RWPE1 (cell line): Measurements from ENCODE around the gene TDRD7.

Source experiments
- CTCF ChIA-PET: fragments of 350-600 bp; sonication (Branson Sonifier 250); formaldehyde crosslinking; extraction: SDS; loops from one replicate; lab custom pipeline; 2021; lab: Yijun Ruan, JAX
- POLR2A ChIA-PET: fragments of 400-600 bp; formaldehyde crosslinking; extraction: SDS; loops from one replicate; lab custom pipeline; 2020; ENCODE audit warnings: antibody characterized with exemption; ENCODE audit not compliant: low non-redundant PET; lab: Yijun Ruan, JAX
- DNase-seq: peaks from one replicate; pipeline ENCODE4 v3.0.0; 2012; ENCODE audit warnings: low spot score
- H3K27ac ChIP-seq: fragments of 450-650 bp; 2 replicates; pipeline ENCODE4 v1.5.1; 2017
- TF ChIP-seq, protein P1 (sequence below): fragments of 450-650 bp; conservative IDR thresholded peaks from 2 replicates; pipeline ENCODE4 v1.5.1; 2017; ENCODE audit warnings: low read depth, mild to moderate bottlenecking

Gene TDRD7

DNA sequence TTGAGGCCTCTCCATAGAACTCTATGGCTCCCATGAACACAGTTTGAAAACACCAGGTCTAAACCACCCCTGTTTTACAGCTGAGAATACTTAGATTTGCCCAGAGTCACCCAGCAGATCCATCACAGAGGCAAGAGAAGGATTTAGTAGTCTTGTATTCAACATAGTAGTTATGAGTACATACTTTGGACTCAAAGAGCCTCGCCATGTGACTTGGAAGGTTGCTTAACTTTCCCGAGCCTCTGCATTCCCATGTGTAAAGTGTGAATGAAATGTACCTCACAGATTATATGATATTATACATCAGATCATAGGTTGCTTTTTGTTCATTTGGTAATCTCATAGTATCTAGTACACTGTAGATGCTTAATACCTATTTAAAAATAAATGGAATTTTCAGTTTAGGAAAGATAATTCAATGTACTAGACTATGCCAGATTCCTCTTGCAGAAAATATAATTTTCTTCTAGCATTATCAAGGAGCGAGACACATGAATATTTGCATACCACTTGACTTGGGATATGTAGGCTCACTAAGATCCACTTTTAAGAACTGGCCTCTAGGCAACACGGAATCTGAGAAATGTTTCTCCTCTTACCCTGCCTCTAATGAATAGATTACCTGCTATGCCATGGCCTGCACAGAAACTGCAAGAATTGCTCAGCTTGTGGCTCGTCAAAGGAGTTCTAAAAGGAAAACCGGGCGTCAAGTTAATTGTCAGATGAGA, 18.6 kb downstream of the TDRD7 start:
- ChIA-PET POLR2A (no interaction called here), CTCF (no interaction called here)
- no peak overlapping the region for H3K27ac ChIP-seq
- no peak for DNase-seq
- TF ChIP-seq, protein P1, sequence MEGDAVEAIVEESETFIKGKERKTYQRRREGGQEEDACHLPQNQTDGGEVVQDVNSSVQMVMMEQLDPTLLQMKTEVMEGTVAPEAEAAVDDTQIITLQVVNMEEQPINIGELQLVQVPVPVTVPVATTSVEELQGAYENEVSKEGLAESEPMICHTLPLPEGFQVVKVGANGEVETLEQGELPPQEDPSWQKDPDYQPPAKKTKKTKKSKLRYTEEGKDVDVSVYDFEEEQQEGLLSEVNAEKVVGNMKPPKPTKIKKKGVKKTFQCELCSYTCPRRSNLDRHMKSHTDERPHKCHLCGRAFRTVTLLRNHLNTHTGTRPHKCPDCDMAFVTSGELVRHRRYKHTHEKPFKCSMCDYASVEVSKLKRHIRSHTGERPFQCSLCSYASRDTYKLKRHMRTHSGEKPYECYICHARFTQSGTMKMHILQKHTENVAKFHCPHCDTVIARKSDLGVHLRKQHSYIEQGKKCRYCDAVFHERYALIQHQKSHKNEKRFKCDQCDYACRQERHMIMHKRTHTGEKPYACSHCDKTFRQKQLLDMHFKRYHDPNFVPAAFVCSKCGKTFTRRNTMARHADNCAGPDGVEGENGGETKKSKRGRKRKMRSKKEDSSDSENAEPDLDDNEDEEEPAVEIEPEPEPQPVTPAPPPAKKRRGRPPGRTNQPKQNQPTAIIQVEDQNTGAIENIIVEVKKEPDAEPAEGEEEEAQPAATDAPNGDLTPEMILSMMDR, result no peak

DNA sequence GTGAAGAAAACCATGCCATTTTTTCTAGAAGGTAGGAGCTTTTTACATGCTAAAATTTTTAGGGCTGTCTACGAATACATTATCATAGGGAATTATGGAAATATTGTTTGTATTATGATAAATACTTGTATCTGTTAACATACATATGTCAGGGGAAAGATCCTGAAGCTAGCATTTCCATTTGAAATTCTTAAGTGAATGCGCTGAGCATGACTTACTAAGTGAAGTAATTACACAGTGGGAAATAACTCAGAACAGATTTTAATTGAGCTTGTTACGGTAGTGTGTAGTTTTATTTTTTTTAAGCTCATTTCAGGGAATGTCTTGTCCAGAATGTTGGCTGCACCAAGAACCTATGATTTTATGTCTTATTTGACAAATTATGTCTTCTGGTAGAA, 19.1 kb downstream of the TDRD7 start:
- ChIA-PET CTCF (no interaction called here), POLR2A (no interaction called here)
- TF ChIP-seq, protein P1, result no peak
- H3K27ac ChIP-seq, result no peak overlapping the region
- no peak for DNase-seq

DNA sequence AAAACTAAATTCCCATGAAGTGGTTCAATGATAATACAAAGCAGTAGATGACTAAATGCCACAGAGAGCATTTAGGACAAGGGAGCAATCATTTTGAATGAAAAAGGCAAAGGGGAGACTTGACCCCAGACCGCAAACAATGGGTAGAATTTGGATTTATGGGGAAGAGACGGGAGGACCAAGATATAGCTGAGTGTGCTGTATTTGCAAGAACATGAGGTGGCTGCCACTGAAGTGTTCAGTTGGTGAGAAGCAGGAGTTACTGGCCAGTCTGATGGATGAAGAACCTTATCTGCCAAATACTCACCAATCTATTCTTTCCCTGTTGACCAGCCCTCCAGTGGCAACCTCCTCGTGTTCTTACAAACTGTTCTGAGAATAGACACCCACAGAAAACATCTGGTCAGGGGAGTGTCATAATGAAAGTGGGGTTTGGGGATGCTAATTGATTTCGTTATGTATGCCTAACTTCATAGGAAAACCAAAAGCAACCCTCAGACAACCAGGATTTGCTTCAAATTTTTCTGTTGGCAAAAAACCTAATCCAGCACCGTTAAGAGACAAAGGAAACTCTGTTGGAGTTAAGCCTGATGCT, 19.8 kb downstream of the TDRD7 start:
- TF ChIP-seq, protein P1, result no peak
- CTCF ChIA-PET, result no interaction called here
- POLR2A ChIA-PET, result no interaction called here

DNA sequence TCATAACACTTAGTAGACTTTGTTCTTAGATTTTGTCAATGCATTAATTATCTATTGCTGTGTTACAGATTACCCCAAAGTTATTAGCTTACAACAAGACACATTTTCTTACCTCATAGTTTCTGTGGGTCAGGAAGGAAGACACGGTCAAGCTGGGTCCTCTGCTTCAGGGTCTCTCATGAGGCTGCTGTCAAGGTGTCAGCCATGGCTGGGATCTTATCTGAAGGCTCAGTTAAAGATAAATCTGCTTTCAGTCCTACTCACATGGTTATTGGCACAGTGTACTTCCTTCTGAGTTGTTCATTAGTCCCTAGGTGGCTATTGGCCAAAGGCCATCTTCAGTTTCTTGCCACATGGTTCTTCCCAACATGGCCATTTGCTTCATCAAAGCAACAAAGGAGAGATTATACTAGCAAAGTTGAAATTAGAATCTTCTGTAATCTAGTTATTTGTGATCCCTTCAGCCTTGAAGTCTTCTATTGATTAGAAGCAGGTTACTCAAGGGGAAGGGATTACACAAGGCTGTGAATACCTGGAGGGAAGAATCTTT, 25.2 kb downstream of the TDRD7 start:
- DNase-seq, result no peak
- TF ChIP-seq, protein P1, result no peak
- no peak overlapping the region for H3K27ac ChIP-seq
- CTCF ChIA-PET, result interaction anchor here (0.6 to 0.8 kb wide), 4 partner anchors 13 to 31 kb away, joined by 3 read pairs; no protein-coding TSS in a partner anchor
- POLR2A ChIA-PET, result no interaction called here

More for the DNA sequence above, 19.8 kb downstream of the TDRD7 start:
- no peak overlapping the region for H3K27ac ChIP-seq
- no peak for DNase-seq

DNA sequence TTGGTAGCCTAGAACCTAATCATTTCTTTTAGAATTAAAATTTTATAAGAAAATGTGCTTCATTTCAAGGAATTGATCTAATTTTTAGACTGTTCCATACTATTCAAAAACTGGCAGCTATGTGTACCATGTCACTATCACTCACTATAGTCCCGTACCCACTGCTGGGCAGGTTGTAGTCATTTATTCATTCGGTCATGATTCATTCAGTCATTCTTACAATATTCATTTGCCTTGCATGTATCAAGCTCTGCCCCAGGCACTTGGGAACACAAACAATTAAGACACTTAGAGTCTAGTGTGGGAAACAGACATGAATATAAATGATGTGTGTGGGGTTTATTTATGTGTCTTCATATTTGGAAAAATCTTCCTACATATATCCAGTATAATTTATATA, 26.4 kb downstream of the TDRD7 start:
- CTCF ChIA-PET, result interaction anchor here (0.5 to 0.9 kb wide), 5 partner anchors 12 to 541 kb away, joined by 3 to 8 read pairs (median 3); no protein-coding TSS in a partner anchor
- DNase-seq, result no peak
- TF ChIP-seq, protein P1, result no peak
- POLR2A ChIA-PET, result no interaction called here
- no peak overlapping the region for H3K27ac ChIP-seq

DNA sequence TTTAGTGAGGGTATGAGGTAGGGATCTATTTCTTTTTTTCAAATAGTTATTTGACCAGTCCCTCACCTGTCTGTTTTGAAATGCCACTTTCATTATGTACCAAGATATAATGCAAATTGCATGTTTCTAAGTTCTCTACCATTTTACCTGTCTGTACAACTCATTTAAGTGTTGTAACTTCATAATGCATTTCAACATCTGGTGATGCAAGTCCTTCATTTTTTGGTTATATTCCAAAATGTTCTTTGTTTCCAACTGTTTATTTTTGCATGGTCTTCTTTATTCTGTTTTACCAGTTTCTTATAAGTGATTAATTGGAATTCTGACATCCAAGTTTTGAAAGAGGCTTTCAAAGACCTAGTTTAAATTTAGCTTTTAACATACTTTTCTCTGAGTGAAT, 26.8 kb downstream of the TDRD7 start:
- CTCF ChIA-PET, result interaction anchor here (0.7 to 0.9 kb wide), 3 partner anchors 12 to 542 kb away, joined by 3 to 8 read pairs (median 5); no protein-coding TSS in a partner anchor
- no peak for DNase-seq
- TF ChIP-seq, protein P1, result no peak
- H3K27ac ChIP-seq, result no peak overlapping the region
- POLR2A ChIA-PET, result no interaction called here
